Stimulated activated CD8-positive, alpha-beta memory T cell treated with anti-CD3 and anti-CD28 coated beads, Interleukin-15, amount 100 ng/mL, for 1 hour (primary cell): ENCODE data around the gene BMPR1A.

Experiments used
- DNase-seq: peaks from one replicate; pipeline ENCODE4 v3.0.0-alpha.2; 2020; ENCODE audit warnings: low read depth

BMPR1A gene

GRCh38 chr10:86756511-86757112 is at the start of gene BMPR1A:
Gene BMPR1A (plus strand): TSS chr10:86756619. CDS start chr10:86876019, 119,400 bp downstream.
- no peak for DNase-seq

- DNase-seq, result no peak
Observed at GRCh38 chr10:86706977-86707376, 49.4 kb upstream of the BMPR1A start.

- no peak for DNase-seq
Observed at GRCh38 chr10:86707505-86707904, 48.9 kb upstream of the BMPR1A start.

DNA sequence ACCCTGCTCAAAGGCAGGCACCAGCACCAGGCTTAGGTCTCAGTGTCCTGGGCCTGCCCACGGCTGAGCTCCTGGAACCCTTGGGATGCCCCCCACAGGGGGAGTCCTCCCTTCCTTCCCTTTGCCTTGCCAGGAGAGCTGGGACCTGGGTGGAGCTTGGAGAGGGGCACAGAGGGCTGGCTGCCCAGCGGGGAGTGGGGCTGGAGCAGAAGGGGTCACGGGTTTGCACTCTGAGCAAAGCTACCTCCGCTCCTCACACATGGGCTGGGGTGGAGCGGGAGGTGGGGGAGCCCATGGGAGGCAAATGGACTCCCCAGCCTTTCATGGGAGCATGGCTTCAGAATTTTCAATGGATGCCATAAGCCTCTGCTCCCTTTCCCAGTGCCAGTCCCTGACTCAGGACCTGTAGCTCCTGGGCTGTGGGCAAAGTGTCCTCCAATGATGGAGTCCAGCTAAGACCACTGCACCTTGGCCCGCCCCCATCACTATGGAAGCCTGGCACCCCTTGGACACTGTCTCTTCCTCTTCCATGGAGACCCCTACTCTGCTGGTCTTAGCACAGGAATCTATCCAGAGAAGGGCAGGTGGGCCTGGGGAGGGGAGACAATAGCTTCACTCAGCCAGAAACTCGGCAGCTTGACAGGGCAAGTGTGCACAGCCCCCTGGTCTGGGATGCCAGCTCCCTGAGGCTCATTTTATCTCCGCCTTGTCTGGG is 48.2 kb upstream of the BMPR1A start:
- no peak for DNase-seq

GRCh38 chr10:86708783-86709380 is 47.5 kb upstream of the BMPR1A start:
- no peak for DNase-seq

- no peak for DNase-seq
Observed at GRCh38 chr10:86709396-86710185, 46.8 kb upstream of the BMPR1A start.

DNA sequence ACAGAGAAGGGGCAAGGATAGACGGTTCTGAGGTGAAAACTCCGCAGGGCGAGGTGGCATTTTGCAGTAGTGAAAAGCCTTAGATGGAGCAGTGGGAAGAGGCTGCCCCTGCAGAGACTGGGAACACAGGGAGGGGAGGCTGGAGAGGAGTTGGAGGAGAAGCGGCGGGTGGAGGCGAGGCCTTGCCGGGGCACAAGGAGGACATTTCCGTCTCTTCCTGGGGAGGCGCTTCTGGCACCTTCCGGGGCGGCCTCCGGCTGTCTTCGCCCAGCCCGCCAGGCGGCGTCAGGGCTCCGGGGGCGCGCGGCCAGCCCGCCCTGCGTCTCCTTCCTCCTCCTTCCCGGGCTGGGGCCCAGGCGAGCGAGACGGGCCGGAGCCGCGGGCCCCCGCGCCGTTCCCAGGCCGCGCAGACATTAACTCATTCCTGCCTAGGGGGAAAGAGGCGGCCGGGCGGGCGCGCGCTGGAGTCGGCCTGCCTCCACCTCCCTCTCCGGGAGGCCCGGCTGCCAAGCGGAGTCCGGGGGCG is 45.4 kb upstream of the BMPR1A start:
- peak; percentile 55 for DNase-seq

- DNase-seq, result no peak
Observed at GRCh38 chr10:86711513-86712316, 44.7 kb upstream of the BMPR1A start.

DNA sequence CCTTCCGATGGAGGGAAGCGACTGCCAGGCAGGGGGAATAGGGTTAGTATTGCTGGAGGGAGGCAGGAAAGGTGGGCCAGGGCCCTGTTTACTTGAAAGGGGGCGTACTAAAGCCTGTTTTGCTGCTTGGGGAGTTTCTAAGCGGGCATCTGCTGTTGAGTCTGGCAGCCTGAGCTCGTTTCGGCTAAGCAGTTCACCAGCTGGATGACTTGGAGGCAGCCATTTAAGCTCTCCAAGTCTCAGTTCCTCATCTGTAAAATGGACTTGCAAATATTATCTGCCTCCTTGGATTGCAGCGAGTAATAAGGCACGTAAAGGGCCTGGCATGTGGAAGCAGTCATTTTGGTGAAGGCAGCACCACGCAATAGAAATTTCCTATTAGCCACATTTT is 44.1 kb upstream of the BMPR1A start:
- DNase-seq, result no peak

DNA sequence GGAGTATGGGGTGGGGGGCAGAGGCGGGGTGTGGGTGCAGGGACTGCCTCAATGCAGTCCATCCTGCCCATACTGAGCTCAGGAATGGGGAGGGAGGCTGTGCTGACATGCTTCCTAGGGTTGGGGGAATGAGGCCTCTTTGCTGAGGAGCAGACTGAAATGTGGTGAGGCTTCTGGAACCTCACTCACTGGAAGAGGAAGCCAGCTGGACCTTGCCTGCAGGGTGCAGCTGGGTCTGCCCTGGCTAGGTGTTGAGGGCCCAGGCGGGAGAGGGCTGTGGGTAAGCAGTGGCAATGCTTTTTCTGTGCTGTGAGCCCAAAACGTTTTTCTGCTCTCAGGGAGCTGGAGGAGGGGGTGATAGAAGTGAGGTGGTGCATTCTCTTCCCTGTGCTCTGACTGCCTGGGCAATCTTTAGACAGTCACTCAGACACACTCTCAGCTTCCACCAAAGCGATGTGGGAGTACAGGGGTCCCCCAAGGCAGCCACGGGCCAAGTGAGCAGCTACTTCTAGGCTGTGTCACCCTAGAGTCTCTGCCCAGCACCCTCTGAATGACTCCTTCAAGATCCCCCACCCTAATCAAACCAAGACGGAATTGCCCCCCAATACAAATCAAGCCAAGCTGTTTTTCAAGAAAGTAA is 41.1 kb upstream of the BMPR1A start:
- no peak for DNase-seq

- DNase-seq, result no peak
Observed at GRCh38 chr10:86715836-86716235, 40.6 kb upstream of the BMPR1A start.

GRCh38 chr10:86716466-86716865 is 40.0 kb upstream of the BMPR1A start:
- no peak for DNase-seq

DNA sequence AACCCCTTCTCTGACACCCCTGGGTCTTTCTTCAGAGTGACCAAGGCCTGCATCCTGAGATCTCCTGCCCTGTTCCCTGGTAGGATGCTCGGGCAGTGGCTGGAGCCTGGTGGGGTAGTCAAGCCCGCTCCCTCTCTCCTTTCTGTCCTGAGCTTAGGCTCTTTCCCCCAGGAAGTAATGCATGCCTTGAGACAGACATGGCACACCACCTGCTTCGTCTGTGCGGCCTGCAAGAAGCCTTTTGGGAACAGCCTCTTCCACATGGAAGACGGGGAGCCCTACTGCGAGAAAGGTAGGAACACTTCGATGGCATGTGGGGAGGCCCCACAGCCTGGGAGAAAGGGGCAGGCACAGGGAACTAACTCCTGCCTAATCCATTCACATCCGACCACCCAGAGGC is 37.9 kb upstream of the BMPR1A start:
- DNase-seq, result no peak

DNA sequence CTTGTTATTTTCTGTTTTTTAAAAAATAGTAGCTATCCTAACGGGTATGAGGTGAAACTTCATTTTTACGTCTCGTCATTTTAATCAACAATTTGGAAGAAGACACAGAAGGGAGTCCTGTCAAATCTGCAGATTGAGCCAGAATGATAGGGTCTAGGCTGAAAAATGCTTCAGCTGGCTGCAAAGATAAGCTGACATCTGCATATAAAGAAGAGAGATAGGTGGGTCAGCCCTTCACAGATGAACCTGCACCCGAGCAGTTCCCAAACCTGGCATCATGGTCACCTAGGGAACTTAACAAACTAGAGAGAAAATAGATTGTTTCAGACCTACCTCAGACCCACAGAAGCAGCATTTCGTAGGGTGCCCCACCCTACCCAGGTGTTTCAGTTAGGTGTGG is 35.2 kb upstream of the BMPR1A start:
- DNase-seq, result no peak

DNA sequence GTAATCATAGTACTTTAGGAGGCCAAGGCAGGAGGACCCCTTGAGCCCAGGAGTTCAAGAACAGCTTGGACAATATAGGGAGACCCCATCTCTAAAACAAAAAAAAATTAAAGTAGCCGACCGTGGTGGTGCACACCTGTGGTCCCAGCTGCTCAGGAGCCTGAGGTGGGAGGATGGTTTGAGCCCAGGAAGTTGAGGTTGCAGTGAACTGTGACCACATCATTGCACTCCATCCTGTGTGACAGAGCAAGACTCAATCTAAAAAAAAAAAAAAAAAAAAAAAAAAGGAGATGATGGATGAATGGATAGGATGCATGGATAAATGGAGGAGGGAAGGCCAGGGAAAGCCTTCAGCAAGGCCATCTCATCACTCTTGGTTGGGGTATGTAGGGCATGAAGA is 33.4 kb upstream of the BMPR1A start:
- no peak for DNase-seq

- DNase-seq, result no peak
Observed at GRCh38 chr10:86724445-86724844, 32.0 kb upstream of the BMPR1A start.

GRCh38 chr10:86725980-86726676 is 30.3 kb upstream of the BMPR1A start:
- no peak for DNase-seq

DNA sequence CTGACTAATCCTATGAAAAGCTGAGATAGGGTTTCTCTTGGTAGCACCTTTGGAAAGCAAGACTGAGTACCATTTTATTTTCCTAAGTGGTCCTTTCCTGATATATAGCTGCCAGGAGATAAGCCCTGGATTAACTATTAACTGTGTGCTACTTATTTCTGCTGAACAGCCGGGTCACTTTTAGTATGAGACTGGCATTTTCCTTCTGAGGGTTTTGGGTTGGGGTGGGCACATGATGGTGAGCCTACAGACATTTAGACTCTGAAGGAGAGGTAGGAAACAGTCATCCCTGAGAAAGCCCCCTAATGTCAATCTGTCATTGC is 29.8 kb upstream of the BMPR1A start:
- no peak for DNase-seq

DNA sequence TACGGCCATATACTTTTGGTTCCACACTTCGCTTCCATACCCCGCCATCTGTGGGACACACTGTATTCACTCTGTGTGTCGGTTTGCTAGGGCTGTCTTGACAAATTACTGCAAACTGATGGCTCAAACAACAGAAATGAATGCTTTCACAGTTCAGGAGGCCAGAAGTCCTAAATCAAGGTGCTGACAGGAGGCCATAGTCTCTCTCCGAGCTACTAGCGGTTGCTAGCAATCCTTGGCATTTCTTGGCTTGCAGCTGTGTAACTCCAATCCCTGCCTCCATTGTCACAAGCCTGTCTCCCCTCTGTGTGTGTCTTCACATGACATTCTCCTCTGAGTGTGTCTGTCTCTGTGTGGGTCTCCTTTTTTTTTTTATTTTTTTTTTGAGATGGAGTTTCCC is 28.9 kb upstream of the BMPR1A start:
- DNase-seq, result no peak

- no peak for DNase-seq
Observed at GRCh38 chr10:86728056-86728455, 28.4 kb upstream of the BMPR1A start.

DNA sequence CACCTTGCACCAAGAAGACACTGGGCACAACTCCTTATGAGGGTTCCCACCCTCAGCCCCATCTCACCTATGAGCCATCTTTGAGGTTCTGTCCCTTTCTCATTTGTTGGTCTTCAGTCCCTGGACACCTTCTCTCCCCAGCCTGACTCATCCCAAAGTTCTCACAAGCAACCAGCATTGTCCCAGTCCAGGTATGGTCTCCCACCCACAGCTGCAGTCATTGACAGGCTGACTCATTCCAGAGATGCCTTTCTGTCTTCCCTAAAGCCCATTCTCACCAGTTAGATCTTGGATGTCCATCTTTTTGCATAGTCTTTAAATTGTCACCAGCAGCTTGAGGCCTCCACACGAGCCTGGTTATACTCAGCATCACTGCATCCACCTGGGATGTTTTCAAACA is 26.7 kb upstream of the BMPR1A start:
- DNase-seq, result no peak
